Kidney (tissue), 14 donors: ENCODE results near the gene NCAN. TPM values are rescaled to one million over a fixed set of nuclear protein-coding genes. Genes with fewer than 3 reads are reported as not detected.

Experiments used
- DNase-seq, 5 donors: peaks; one replicate each; pipeline ENCODE4 v3.0.0-alpha.2; 2013 to 2020
- FAIRE-seq: peaks from 2 replicates; lab custom pipeline; 2012; peaks lifted over from hg19 to GRCh38; lab: Jason Lieb, UNC
- H3K27ac ChIP-seq, 2 donors: one replicate each; pipeline ENCODE4 v1.7.0; 2013; ENCODE audit warnings: low read depth in 2 of 2, low read length in 2 of 2, inconsistent platforms in 1 of 2
- H3K27me3 ChIP-seq: one replicate; pipeline ENCODE4 v1.7.1; 2013; ENCODE audit warnings: low read length, inconsistent platforms; ENCODE audit not compliant: control insufficient read depth, insufficient read depth
- H3K36me3 ChIP-seq, 3 donors: one replicate each; pipeline versions ENCODE4 v1.7.0 to v1.7.1; 2013; ENCODE audit warnings: low read length in 3 of 3, control low read depth in 1 of 3, inconsistent platforms in 1 of 3; ENCODE audit not compliant: insufficient read depth in 3 of 3, control insufficient read depth in 2 of 3
- H3K4me1 ChIP-seq, 3 donors: one replicate each; pipeline versions ENCODE4 v1.7.0 to v1.7.1; 2013; ENCODE audit warnings: low read length in 3 of 3, inconsistent platforms in 1 of 3, low read depth in 1 of 3; ENCODE audit not compliant: control insufficient read depth in 2 of 3, insufficient read depth in 2 of 3
- H3K4me3 ChIP-seq, 3 donors: one replicate each; pipeline versions ENCODE4 v1.7.0 to v1.8.1; 2013; ENCODE audit warnings: low read length in 3 of 3, control low read depth in 1 of 3, inconsistent platforms in 1 of 3
- H3K9ac ChIP-seq, 3 donors: one replicate each; pipeline versions ENCODE4 v1.7.0 to v1.7.1; 2013; ENCODE audit warnings: low read length in 3 of 3, control low read depth in 1 of 3, inconsistent platforms in 1 of 3
- H3K9me3 ChIP-seq, 3 donors: one replicate each; pipeline versions ENCODE4 v1.7.0 to v1.7.1; 2013; ENCODE audit warnings: low read length in 3 of 3, control low read depth in 1 of 3, inconsistent platforms in 1 of 3; ENCODE audit not compliant: control insufficient read depth in 2 of 3, insufficient read depth in 1 of 3
- intact Hi-C: fragments of 100-400 bp; cut with DNase I; formaldehyde crosslinking; loops from one replicate; pipeline ENCODE4 v1.11.1; 2022
- polyA plus RNA-seq: library from polyadenylated mRNA; stranded (reverse); fragments of 350-450 nt; fragmentation: Illumina TruSeq; extraction: RNeasy Lipid Tissue Mini Kit (QIAGEN cat#74804); gene quantifications from one replicate; pipeline ENCODE4 v1.2.3, GENCODE V29; 2014; ENCODE audit warnings: low read depth, low replicate concordance; ENCODE audit not compliant: insufficient read depth
- total RNA-seq: library from RNA; stranded (reverse); fragmentation: NEBNext Ultra II Directional; extraction: Animal tissue kit (Norgen Biotek cat#: 25700); gene quantifications from one replicate; pipeline ENCODE4 v1.2.1, GENCODE V29; 2021
- TF ChIP-seq, protein P1 (sequence below): IDR thresholded peaks from 3 replicates; pipeline ENCODE4 v1.5.1; 2012; ENCODE audit warnings: mild to moderate bottlenecking, moderate library complexity, borderline replicate concordance; ENCODE audit not compliant: insufficient read depth; ENCODE audit errors: extremely low read depth
- donor health status: control.
- donor health status: control.
- donor health status: control.
- donor health status: control.
- donor health status: control.
- donor health status: DM: yes; HTN: yes; CAD: no.
- donor health status: Normal renal cell carcinoma (clear cell type).

The NCAN gene
- total and polyA plus RNA-seq, 2 donors from 2014 or later = 0.13 TPM; not detected in 1

GRCh38 chr19:19296953-19297689, 85.4 kb downstream of the NCAN start:
- Histone ChIP-seq H3K9me3 (no peaks in the 10 kb centered on the region), H3K4me3 (no peak overlapping the region), H3K36me3 (peaks cover 0 to 10% (median 6%) of the 10 kb centered on the region in 3 donors), H3K9ac (no peak overlapping the region), H3K4me1 (no peaks in the 10 kb centered on the region), H3K27me3 (no peaks in the 10 kb centered on the region), H3K27ac (no peak overlapping the region)
- TF ChIP-seq, protein P1, sequence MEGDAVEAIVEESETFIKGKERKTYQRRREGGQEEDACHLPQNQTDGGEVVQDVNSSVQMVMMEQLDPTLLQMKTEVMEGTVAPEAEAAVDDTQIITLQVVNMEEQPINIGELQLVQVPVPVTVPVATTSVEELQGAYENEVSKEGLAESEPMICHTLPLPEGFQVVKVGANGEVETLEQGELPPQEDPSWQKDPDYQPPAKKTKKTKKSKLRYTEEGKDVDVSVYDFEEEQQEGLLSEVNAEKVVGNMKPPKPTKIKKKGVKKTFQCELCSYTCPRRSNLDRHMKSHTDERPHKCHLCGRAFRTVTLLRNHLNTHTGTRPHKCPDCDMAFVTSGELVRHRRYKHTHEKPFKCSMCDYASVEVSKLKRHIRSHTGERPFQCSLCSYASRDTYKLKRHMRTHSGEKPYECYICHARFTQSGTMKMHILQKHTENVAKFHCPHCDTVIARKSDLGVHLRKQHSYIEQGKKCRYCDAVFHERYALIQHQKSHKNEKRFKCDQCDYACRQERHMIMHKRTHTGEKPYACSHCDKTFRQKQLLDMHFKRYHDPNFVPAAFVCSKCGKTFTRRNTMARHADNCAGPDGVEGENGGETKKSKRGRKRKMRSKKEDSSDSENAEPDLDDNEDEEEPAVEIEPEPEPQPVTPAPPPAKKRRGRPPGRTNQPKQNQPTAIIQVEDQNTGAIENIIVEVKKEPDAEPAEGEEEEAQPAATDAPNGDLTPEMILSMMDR = no peak
- FAIRE-seq (no peak), DNase-seq (no peak)
- intact Hi-C loops = no loop called here

DNA sequence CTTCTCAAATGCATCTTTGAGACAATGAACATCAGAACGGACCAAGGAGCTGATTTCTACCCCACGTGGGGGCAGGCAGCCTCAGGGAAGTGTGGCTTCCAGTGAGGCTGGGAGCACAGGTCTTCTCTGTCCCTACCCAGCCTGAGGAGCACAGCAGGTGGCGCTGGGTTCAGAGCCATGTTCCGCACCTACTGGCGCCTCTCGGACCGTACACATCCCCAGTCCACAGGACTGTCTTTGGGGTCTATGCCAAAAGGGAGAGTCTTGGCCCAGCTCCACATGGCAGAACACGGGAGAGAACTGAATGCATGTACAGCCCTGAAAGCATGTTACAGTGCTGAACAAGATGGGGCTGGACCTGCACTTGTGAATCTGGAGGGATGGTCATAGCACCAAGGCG, 86.0 kb downstream of the NCAN start:
- Histone ChIP-seq H3K9ac (no peak overlapping the region), H3K36me3 (peaks cover 0 to 12% (median 8%) of the 10 kb centered on the region in 3 donors), H3K9me3 (no peaks in the 10 kb centered on the region), H3K27me3 (no peaks in the 10 kb centered on the region), H3K27ac (no peak overlapping the region), H3K4me3 (no peak overlapping the region), H3K4me1 (no peaks in the 10 kb centered on the region)
- no peak for FAIRE-seq
- DNase-seq = no peak
- intact Hi-C loops = no loop called here
- TF ChIP-seq, protein P1 = no peak

DNA sequence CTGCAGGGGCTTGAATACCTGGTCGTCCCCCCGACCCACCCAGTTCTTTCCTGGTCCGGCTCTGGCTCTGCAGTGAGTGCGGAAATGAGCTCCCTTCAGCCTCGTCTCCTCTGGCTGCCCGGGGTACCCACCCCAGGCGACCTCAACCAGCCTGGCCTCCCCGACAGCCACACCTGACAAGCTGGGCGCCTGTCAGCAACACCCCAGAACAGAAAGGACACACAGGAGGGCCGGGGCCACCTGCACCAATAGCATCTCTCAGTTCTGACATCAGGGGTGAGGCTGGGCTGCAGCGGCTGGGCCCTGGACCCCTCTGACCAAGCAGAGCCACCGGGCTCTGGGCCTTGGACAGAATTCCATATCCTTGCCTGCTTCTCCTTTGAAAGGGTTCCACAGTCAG, 88.9 kb downstream of the NCAN start:
- Histone ChIP-seq H3K9ac (no peak overlapping the region), H3K36me3 (peaks cover 0 to 32% (median 17%) of the 10 kb centered on the region in 3 donors), H3K9me3 (no peaks in the 10 kb centered on the region), H3K27ac (no peak overlapping the region), H3K4me3 (no peak overlapping the region), H3K4me1 (no peaks in the 10 kb centered on the region), H3K27me3 (no peaks in the 10 kb centered on the region)
- intact Hi-C loops = no loop called here
- FAIRE-seq = no peak
- DNase-seq = no peak
- TF ChIP-seq, protein P1 = no peak

Other genes starting within 250 kb of the NCAN start
- gene SUGP2, start 178.4 kb upstream of the NCAN start, total RNA-seq = 74.1 TPM
- gene SUGP2, start 178.4 kb upstream of the NCAN start, polyA plus RNA-seq = 47.5 TPM
- gene ARMC6, start 178.4 kb upstream of the NCAN start, total RNA-seq = 23.0 TPM
- 24.6 TPM for gene ARMC6, start 178.4 kb upstream of the NCAN start, polyA plus RNA-seq
- gene SLC25A42, start 148.0 kb upstream of the NCAN start, total RNA-seq = 9.7 TPM
- gene SLC25A42, start 148.0 kb upstream of the NCAN start, polyA plus RNA-seq = 70.7 TPM
- 23.9 TPM for gene TMEM161A, start 73.5 kb upstream of the NCAN start, total RNA-seq
- 37.1 TPM for gene TMEM161A, start 73.5 kb upstream of the NCAN start, polyA plus RNA-seq
- 3.4 TPM for gene MEF2B, start 41.7 kb upstream of the NCAN start, total RNA-seq
- 0.47 TPM for gene MEF2B, start 41.7 kb upstream of the NCAN start, polyA plus RNA-seq
- 42.2 TPM for gene BORCS8, start 19.8 kb upstream of the NCAN start, total RNA-seq
- 51.7 TPM for gene BORCS8, start 19.8 kb upstream of the NCAN start, polyA plus RNA-seq
- gene RFXANK, start 19.7 kb upstream of the NCAN start, total RNA-seq = 70.7 TPM
- gene RFXANK, start 19.7 kb upstream of the NCAN start, polyA plus RNA-seq = 133 TPM
- 15.5 TPM for gene NR2C2AP, start 8.5 kb upstream of the NCAN start, total RNA-seq
- 13.5 TPM for gene NR2C2AP, start 8.5 kb upstream of the NCAN start, polyA plus RNA-seq
- 1.5 TPM for gene TM6SF2, start 61.3 kb downstream of the NCAN start, total RNA-seq
- gene TM6SF2, start 61.3 kb downstream of the NCAN start, polyA plus RNA-seq = 10.1 TPM
- gene SUGP1, start 108.6 kb downstream of the NCAN start, total RNA-seq = 53.1 TPM
- 34.7 TPM for gene SUGP1, start 108.6 kb downstream of the NCAN start, polyA plus RNA-seq
- 69.8 TPM for gene MAU2, start 108.9 kb downstream of the NCAN start, total RNA-seq
- gene MAU2, start 108.9 kb downstream of the NCAN start, polyA plus RNA-seq = 12.3 TPM
- 91.0 TPM for gene GATAD2A, start 193.7 kb downstream of the NCAN start, total RNA-seq
- gene GATAD2A, start 193.7 kb downstream of the NCAN start, polyA plus RNA-seq = 18.0 TPM